IPS-18a (cell line): ENCODE results near the gene ANKRD39.
"Not testable (repeated sequence)": the region's sequence is repeated elsewhere in the genome, so short reads cannot be mapped to it uniquely, and the experiment has no call there.

Experiments used
- H3K27ac ChIP-seq: one replicate; pipeline ENCODE4 v1.5.1; 2013; ENCODE audit warnings: low read length
- H3K27me3 ChIP-seq: one replicate; pipeline ENCODE4 v1.6.1; 2013; ENCODE audit warnings: mild to moderate bottlenecking, low read length; ENCODE audit not compliant: control insufficient read depth, insufficient read depth
- H3K36me3 ChIP-seq: one replicate; pipeline ENCODE4 v1.6.1; 2013; ENCODE audit warnings: low read depth, low read length; ENCODE audit not compliant: control insufficient read depth
- H3K4me1 ChIP-seq: one replicate; pipeline ENCODE4 v1.6.1; 2013; ENCODE audit warnings: low read depth, low read length; ENCODE audit not compliant: control insufficient read depth
- H3K4me3 ChIP-seq: one replicate; pipeline ENCODE4 v1.5.1; 2013; ENCODE audit warnings: low read length
- H3K9ac ChIP-seq: one replicate; pipeline ENCODE4 v1.6.1; 2013; ENCODE audit warnings: mild to moderate bottlenecking, low read length, moderate library complexity
- H3K9me3 ChIP-seq: one replicate; pipeline ENCODE4 v1.6.1; 2013; ENCODE audit warnings: low read depth, low read length; ENCODE audit not compliant: control insufficient read depth

ANKRD39 gene

DNA sequence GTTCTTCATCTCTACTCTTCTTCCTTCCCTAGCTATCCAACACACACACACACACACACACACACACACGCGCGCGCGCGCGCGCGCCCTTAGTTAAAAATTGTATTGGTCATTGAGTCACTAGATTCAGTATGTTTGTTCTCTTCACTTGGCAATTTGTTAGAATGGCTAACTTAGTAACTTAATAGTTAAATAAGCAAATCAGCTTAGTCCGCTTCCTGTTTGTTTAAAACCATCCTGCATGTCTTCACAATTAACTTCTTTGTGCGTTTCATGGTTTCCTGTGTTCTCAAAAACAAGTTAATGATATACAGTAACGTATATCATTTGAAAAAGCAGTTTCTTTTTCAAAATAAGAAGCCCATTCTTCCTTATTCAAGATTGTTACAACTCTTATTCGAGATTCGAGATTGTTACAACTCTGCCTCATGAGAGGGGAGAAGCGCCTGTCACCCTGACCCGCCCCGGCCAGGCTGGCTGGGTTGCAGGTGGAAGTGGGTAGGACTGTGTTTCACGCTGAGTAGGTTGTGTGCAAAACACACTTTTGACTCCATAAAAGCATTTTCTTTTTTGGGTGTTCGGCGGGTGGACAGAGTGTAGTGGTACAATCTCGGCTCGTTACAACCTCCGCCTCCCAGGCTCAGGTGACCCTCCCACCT, 51.2 kb downstream of the ANKRD39 start:
- Histone ChIP-seq H3K27me3 (no peaks in the 10 kb centered on the region), H3K9ac (no peak overlapping the region), H3K4me1 (no peaks in the 10 kb centered on the region), H3K9me3 (no peaks in the 10 kb centered on the region), H3K36me3 (no peaks in the 10 kb centered on the region), H3K27ac (no peak overlapping the region), H3K4me3 (no peak overlapping the region)

DNA sequence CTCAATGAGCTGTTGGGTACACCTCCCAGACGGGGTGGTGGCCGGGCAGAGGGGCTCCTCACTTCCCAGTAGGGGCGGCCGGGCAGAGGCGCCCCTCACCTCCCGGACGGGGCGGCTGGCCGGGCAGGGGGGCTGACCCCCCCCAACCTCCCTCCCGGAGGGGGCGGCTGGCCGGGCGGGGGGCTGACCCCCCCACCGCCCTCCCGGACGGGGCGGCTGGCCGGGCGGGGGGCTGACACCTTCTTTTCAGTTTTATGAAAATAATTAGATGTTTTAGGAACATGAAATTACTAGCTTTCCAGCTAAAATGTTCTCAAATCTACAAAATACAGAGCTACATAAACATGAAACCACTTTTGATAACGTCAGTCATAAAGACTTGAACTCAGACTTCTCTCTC, 51.9 kb downstream of the ANKRD39 start:
- H3K4me1 ChIP-seq, H3K36me3 ChIP-seq, H3K27me3 ChIP-seq, H3K27ac ChIP-seq, H3K4me3 ChIP-seq, H3K9me3 ChIP-seq, H3K9ac ChIP-seq: not testable (repeated sequence)

DNA sequence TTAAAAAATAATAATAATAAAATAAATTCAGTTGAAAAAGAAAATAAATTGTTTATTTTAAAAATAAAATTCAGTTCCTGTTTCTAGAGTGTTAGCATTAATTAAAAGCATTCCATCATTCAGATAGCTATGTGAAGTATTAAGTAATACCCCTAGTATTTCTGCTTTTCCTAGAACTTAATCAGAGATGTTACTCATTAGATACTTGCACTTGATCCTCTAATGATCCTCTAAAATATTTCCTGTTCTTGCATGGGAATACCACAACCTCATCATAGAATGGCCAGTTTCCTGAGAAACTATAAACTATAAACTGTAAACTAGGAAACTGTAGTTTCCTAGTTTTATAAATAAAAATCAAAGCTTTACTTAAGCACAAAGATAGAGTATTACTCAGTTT, 52.8 kb downstream of the ANKRD39 start:
- Histone ChIP-seq H3K9me3 (no peaks in the 10 kb centered on the region), H3K27ac (no peak overlapping the region), H3K4me1 (no peaks in the 10 kb centered on the region), H3K36me3 (no peaks in the 10 kb centered on the region), H3K9ac (no peak overlapping the region), H3K27me3 (no peaks in the 10 kb centered on the region), H3K4me3 (no peak overlapping the region)

GRCh38 chr2:96802721-96803120, 55.1 kb downstream of the ANKRD39 start:
- no peaks in the 10 kb centered on the region for H3K4me1 ChIP-seq
- H3K9ac ChIP-seq, result no peak overlapping the region
- H3K27ac ChIP-seq, result no peak overlapping the region
- H3K27me3 ChIP-seq, result no peaks in the 10 kb centered on the region
- no peaks in the 10 kb centered on the region for H3K9me3 ChIP-seq
- H3K36me3 ChIP-seq, result no peaks in the 10 kb centered on the region
- H3K4me3 ChIP-seq, result no peak overlapping the region

- Histone ChIP-seq H3K27ac (no peak overlapping the region), H3K27me3 (no peaks in the 10 kb centered on the region), H3K4me1 (no peaks in the 10 kb centered on the region), H3K36me3 (no peaks in the 10 kb centered on the region), H3K9me3 (no peaks in the 10 kb centered on the region), H3K9ac (no peak overlapping the region), H3K4me3 (no peak overlapping the region)
Measured at GRCh38 chr2:96801786-96802595, 55.8 kb downstream of the ANKRD39 start.

DNA sequence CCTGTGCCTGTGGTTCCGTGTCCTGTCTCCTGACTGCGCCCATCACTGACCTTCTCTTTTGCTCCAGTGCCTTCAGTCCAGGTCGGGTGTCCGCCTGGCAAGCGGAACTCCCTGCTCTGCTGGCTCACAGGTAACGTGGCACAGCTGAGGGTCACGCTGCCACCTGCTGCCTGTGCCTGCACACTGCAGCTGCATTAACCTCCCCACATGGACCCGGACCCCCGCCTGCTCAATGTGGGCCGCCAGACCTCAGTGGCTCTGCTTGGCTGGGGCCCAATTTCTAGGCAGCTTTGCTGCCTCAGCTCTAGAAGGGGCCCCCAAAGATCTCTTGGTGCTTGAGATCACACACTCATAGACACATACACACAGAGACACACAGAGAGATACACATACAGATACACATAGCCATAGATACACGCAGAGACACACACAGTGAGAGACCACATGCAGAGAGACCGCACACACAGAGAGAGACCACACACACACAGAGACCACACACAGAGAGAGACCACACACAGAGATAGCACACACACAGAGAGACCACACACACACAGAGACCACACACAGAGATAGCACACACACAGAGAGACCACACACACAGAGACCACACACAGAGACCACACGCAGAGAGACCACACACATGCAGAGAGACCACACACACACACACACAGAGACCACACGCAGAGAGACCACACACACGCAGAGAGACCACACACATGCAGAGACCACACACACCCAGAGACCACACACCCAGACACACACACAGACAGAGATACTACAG, 56.6 kb downstream of the ANKRD39 start:
- no peak overlapping the region for H3K27ac ChIP-seq

GRCh38 chr2:96800061-96801004, 57.5 kb downstream of the ANKRD39 start:
- no peak overlapping the region for H3K9ac ChIP-seq
- no peaks in the 10 kb centered on the region for H3K4me1 ChIP-seq
- no peaks in the 10 kb centered on the region for H3K36me3 ChIP-seq
- H3K4me3 ChIP-seq, result no peak overlapping the region
- no peaks in the 10 kb centered on the region for H3K27me3 ChIP-seq
- no peak overlapping the region for H3K27ac ChIP-seq
- no peaks in the 10 kb centered on the region for H3K9me3 ChIP-seq

More for the DNA sequence above, 56.6 kb downstream of the ANKRD39 start:
- H3K4me1 ChIP-seq, result no peaks in the 10 kb centered on the region
- H3K9ac ChIP-seq, result no peak overlapping the region
- H3K36me3 ChIP-seq, result no peaks in the 10 kb centered on the region
- H3K9me3 ChIP-seq, result no peaks in the 10 kb centered on the region
- H3K4me3 ChIP-seq, result no peak overlapping the region
- H3K27me3 ChIP-seq, result no peaks in the 10 kb centered on the region

DNA sequence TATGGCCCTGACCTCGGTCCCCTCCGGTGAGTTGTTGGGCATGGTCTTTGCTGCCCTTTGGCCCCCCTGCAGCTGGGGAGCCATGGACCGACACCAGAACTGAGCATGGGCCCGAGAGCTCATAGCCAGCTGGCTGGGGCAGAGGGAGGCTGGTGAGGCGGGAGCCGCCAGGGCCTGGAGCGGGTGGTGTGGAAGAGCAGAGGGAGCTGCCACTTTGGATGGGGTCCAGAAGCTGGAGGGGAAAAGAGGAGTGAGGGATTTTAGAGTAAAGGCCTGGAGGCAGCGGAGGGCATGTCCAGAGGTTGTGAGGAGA, 58.2 kb downstream of the ANKRD39 start:
- no peaks in the 10 kb centered on the region for H3K4me1 ChIP-seq
- H3K27ac ChIP-seq, result no peak overlapping the region
- no peaks in the 10 kb centered on the region for H3K36me3 ChIP-seq
- no peaks in the 10 kb centered on the region for H3K9me3 ChIP-seq
- H3K4me3 ChIP-seq, result no peak overlapping the region
- no peak overlapping the region for H3K9ac ChIP-seq
- H3K27me3 ChIP-seq, result no peaks in the 10 kb centered on the region

DNA sequence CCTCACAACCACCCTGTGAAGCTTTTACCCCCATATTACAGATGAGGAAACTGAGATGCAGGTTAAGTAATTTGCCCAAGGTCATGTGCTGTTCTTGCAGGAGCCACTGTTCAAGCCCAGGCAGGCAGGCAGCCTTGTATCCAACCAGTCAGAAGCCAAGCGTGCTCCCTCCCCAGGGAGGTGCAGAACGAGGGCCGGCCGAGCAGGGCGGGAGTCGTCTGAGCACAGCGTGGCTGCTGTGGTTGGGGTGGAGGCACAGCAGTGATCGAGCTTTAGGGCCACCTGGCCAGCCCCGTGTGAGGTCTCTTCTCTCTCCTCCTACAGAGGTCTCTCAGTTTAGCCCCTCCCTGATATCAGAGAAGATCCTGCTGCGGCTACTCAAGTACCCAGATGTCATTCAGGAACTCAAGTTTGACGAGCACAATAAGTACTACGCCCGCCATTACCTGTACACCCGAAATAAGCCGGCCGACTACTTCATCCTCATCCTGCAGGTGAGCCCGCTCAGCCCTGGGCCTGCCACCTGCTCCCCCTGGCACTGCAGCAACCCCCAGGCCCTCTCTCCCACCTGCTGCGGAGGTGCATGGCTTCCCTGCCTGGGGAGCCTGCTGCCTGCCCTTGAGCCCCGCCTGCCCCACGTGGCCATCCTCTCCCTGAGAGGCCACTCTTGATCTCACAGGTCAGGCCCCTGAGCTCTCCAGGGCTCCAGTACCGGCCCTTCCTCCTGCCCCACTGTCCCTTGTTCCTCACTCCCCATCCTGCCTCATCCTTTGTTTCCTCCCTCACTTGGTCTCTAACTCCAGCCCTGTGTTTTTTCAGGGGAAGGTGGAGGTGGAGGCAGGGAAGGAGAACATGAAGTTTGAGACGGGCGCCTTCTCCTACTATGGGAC, 58.8 kb downstream of the ANKRD39 start:
- no peak overlapping the region for H3K9ac ChIP-seq
- H3K27ac ChIP-seq, result no peak overlapping the region
- no peaks in the 10 kb centered on the region for H3K36me3 ChIP-seq
- H3K27me3 ChIP-seq, result no peaks in the 10 kb centered on the region
- no peak overlapping the region for H3K4me3 ChIP-seq
- no peaks in the 10 kb centered on the region for H3K4me1 ChIP-seq
- H3K9me3 ChIP-seq, result no peaks in the 10 kb centered on the region
